HEK293 (cell line): ENCODE results near the gene HDDC3.

Experiments
- BCL6B ChIP-seq: fragments of 450-650 bp; formaldehyde crosslinking; IDR thresholded peaks from 2 replicates; pipeline ENCODE4 v1.5.1; 2017; ENCODE audit warnings: missing biosample characterization, missing genetic modification characterization
- ELK4 ChIP-seq: IDR thresholded peaks from 2 replicates; pipeline ENCODE4 v1.6.1; 2011; ENCODE audit warnings: mild to moderate bottlenecking, low read depth, low read length, borderline replicate concordance
- GFI1B ChIP-seq: fragments of 450-650 bp; formaldehyde crosslinking; IDR thresholded peaks from 2 replicates; pipeline ENCODE4 v1.5.1; 2016; ENCODE audit warnings: missing biosample characterization, missing genetic modification characterization
- KLF1 ChIP-seq: fragments of 450-650 bp; formaldehyde crosslinking; IDR thresholded peaks from 2 replicates; pipeline ENCODE4 v1.5.1; 2016; ENCODE audit warnings: missing biosample characterization, missing genetic modification characterization
- KLF8 ChIP-seq: fragments of 450-650 bp; formaldehyde crosslinking; IDR thresholded peaks from 2 replicates; pipeline ENCODE4 v1.5.1; 2016; ENCODE audit warnings: missing biosample characterization, missing genetic modification characterization
- PRDM2 ChIP-seq: fragments of 450-650 bp; formaldehyde crosslinking; IDR thresholded peaks from 2 replicates; pipeline ENCODE4 v1.5.1; 2016; ENCODE audit warnings: missing biosample characterization, missing genetic modification characterization, borderline replicate concordance
- TSHZ1 ChIP-seq: fragments of 450-650 bp; formaldehyde crosslinking; IDR thresholded peaks from 2 replicates; pipeline ENCODE4 v1.5.1; 2016; ENCODE audit warnings: missing biosample characterization, missing genetic modification characterization, borderline replicate concordance
- YY2 ChIP-seq: fragments of 450-650 bp; formaldehyde crosslinking; IDR thresholded peaks from 2 replicates; pipeline ENCODE4 v1.5.1; 2016; ENCODE audit warnings: missing biosample characterization, missing genetic modification characterization
- ZBTB48 ChIP-seq: fragments of 450-650 bp; formaldehyde crosslinking; IDR thresholded peaks from 2 replicates; pipeline ENCODE4 v1.5.1; 2016; ENCODE audit warnings: missing biosample characterization, missing genetic modification characterization
- ZBTB7A ChIP-seq: fragments of 450-650 bp; formaldehyde crosslinking; IDR thresholded peaks from 2 replicates; pipeline ENCODE4 v1.5.1; 2016; ENCODE audit warnings: low read depth, missing biosample characterization, missing genetic modification characterization
- ZFHX2 ChIP-seq: fragments of 450-650 bp; formaldehyde crosslinking; conservative IDR thresholded peaks from 2 replicates; pipeline ENCODE4 v1.5.1; 2016; ENCODE audit warnings: missing biosample characterization, missing genetic modification characterization
- ZNF112 ChIP-seq: fragments of 450-650 bp; formaldehyde crosslinking; IDR thresholded peaks from 2 replicates; pipeline ENCODE4 v1.5.0; 2017; ENCODE audit warnings: missing biosample characterization, missing genetic modification characterization
- ZNF133 ChIP-seq: fragments of 450-650 bp; formaldehyde crosslinking; IDR thresholded peaks from 2 replicates; pipeline ENCODE4 v1.5.1; 2016; ENCODE audit warnings: missing biosample characterization, missing genetic modification characterization
- ZNF174 ChIP-seq: fragments of 450-650 bp; formaldehyde crosslinking; IDR thresholded peaks from 2 replicates; pipeline ENCODE4 v1.5.0; 2017; ENCODE audit warnings: missing biosample characterization, mild to moderate bottlenecking, missing genetic modification characterization
- ZNF248 ChIP-seq: fragments of 450-650 bp; formaldehyde crosslinking; IDR thresholded peaks from 2 replicates; pipeline ENCODE4 v1.5.1; 2017; ENCODE audit warnings: missing biosample characterization, missing genetic modification characterization
- ZNF266 ChIP-seq: fragments of 450-650 bp; formaldehyde crosslinking; IDR thresholded peaks from 2 replicates; pipeline ENCODE4 v1.5.1; 2016; ENCODE audit warnings: missing biosample characterization, missing genetic modification characterization, low read depth
- ZNF335 ChIP-seq: fragments of 450-650 bp; formaldehyde crosslinking; conservative IDR thresholded peaks from 2 replicates; pipeline ENCODE4 v1.5.1; 2016; ENCODE audit warnings: missing biosample characterization, missing genetic modification characterization
- ZNF404 ChIP-seq: fragments of 450-650 bp; formaldehyde crosslinking; IDR thresholded peaks from 2 replicates; pipeline ENCODE4 v1.5.1; 2017; ENCODE audit warnings: missing biosample characterization, missing genetic modification characterization
- ZNF501 ChIP-seq: fragments of 450-650 bp; formaldehyde crosslinking; IDR thresholded peaks from 2 replicates; pipeline ENCODE4 v1.5.1; 2016; ENCODE audit warnings: missing biosample characterization, missing genetic modification characterization
- ZNF513 ChIP-seq: fragments of 450-650 bp; IDR thresholded peaks from 2 replicates; pipeline ENCODE4 v1.5.1; 2018; ENCODE audit warnings: missing biosample characterization, missing genetic modification characterization
- ZNF558 ChIP-seq: fragments of 450-650 bp; formaldehyde crosslinking; IDR thresholded peaks from 2 replicates; pipeline ENCODE4 v1.5.1; 2016; ENCODE audit warnings: missing biosample characterization, missing genetic modification characterization
- ZNF580 ChIP-seq: fragments of 450-650 bp; formaldehyde crosslinking; IDR thresholded peaks from 2 replicates; pipeline ENCODE4 v1.5.1; 2016; ENCODE audit warnings: missing biosample characterization, missing genetic modification characterization
- ZNF768 ChIP-seq: fragments of 450-650 bp; formaldehyde crosslinking; IDR thresholded peaks from 2 replicates; pipeline ENCODE4 v1.5.1; 2018; ENCODE audit warnings: missing biosample characterization, mild to moderate bottlenecking, missing genetic modification characterization
- ZNF785 ChIP-seq: fragments of 450-650 bp; formaldehyde crosslinking; IDR thresholded peaks from 2 replicates; pipeline ENCODE4 v1.5.1; 2016; ENCODE audit warnings: missing biosample characterization, missing genetic modification characterization

HDDC3 gene

GRCh38 chr15:90954712-90955623 is 22.6 kb upstream of the HDDC3 start, which contains the start of gene RCCD1 (continued):
- no peak for TF ChIP-seq PRDM2 (tag by site-specific recombination)
- TF ChIP-seq ZNF404 (tag by site-specific recombination) = no peak
- TF ChIP-seq ZNF112 = no peak
- no peak for TF ChIP-seq ZNF133 (tag by site-specific recombination)
- TF ChIP-seq ELK4 = no peak
- TF ChIP-seq YY2 = 0 out of 2 replicates have a peak, but pooled peaks have one; percentile 12
- TF ChIP-seq ZNF266 = no peak
- TF ChIP-seq ZNF768 (tag by site-specific recombination) = no peak
- no peak for TF ChIP-seq BCL6B
- TF ChIP-seq ZBTB7A (tag by site-specific recombination) = peak; percentile 67; the same call in 1 of the 2 replicates
- no peak for TF ChIP-seq ZNF513 (tag by site-specific recombination)
- 0 out of 2 replicates have a peak, but pooled peaks have one; percentile 13 for TF ChIP-seq TSHZ1
- TF ChIP-seq ZBTB48 (tag by site-specific recombination) = peak; percentile 47; the same call in 1 of the 2 replicates
- TF ChIP-seq ZFHX2 = peak; percentile 93
- no peak for TF ChIP-seq ZNF785 (tag by site-specific recombination)
- TF ChIP-seq ZNF558 (tag by site-specific recombination) = no peak
- peak; percentile 89 for TF ChIP-seq ZNF335 (tag by site-specific recombination)
- TF ChIP-seq ZNF248 (tag by site-specific recombination) = no peak
- TF ChIP-seq KLF1 = peak; percentile 96
- peak; percentile 42; the same call in 1 of the 2 replicates for TF ChIP-seq GFI1B (tag by site-specific recombination)
- peak; percentile 98 for TF ChIP-seq KLF8 (tag by site-specific recombination)
- TF ChIP-seq ZNF174 = no peak
- peak; percentile 96 for TF ChIP-seq ZNF501 (tag by site-specific recombination)
- TF ChIP-seq ZNF580 (tag by site-specific recombination) = no peak
